K562 (cell line): ENCODE results near the gene PTAFR. TPM values are rescaled to one million over a fixed set of nuclear protein-coding genes. Genes with fewer than 3 reads are reported as not detected.

ENCODE experiments used
- ADNP ChIP-seq: fragments of 200-800 bp; sonication (Bioruptor generic); IDR thresholded peaks from 2 replicates; pipeline ENCODE4 v1.6.1; 2016; ENCODE audit warnings: missing genetic modification characterization, missing compliant biosample characterization
- ATF1 ChIP-seq, 2 experiments: fragments of 450-650 bp in 1 of 2; IDR thresholded peaks; 2 replicates each; pipeline ENCODE4 v1.6.1; 2016; ENCODE audit warnings: missing compliant biosample characterization in 1 of 2, missing genetic modification characterization in 1 of 2
- ESRRB ChIP-seq: fragments of 250-450 bp; sonication (Bioruptor Pico); IDR thresholded peaks from 2 replicates; pipeline ENCODE4 v1.5.0; 2020; ENCODE audit warnings: mild to moderate bottlenecking, moderate library complexity, borderline replicate concordance
- GABPB2 ChIP-seq: fragments of 250-450 bp; sonication (Bioruptor Pico); conservative IDR thresholded peaks from 2 replicates; pipeline ENCODE4 v1.5.1; 2021; ENCODE audit warnings: mild to moderate bottlenecking
- POU5F1 ChIP-seq: fragments of 150-350 bp; IDR thresholded peaks from 2 replicates; pipeline ENCODE4 v1.6.1; 2014; ENCODE audit warnings: borderline replicate concordance, low read length, low read depth, mild to moderate bottlenecking; ENCODE audit not compliant: partially characterized antibody
- SPI1 ChIP-seq: IDR thresholded peaks from 2 replicates; pipeline ENCODE4 v1.6.1; 2011; ENCODE audit warnings: low read depth, low read length, control low read depth, borderline replicate concordance
- STAT5A ChIP-seq: IDR thresholded peaks from 2 replicates; pipeline ENCODE4 v1.6.1; 2012; ENCODE audit warnings: low read length, inconsistent platforms, borderline replicate concordance
- TRIM28 ChIP-seq: fragments of 450-650 bp; IDR thresholded peaks from 2 replicates; pipeline ENCODE4 v1.6.1; 2017
- polyA plus RNA-seq, 8 experiments: library from polyadenylated mRNA; depleted of rRNA in 4 of 8; stranded (reverse) in 5 of 8; unstranded in 3 of 8; fragments of >200 nt; fragmentation: Nextera tagmentation in 2 of 8; fragmentation: Illumina TruSeq in 1 of 8; extraction: Ambion mirVana in 2 of 8; extraction: Trizol in 1 of 8; gene quantifications; 2 replicates each; pipeline versions ENCODE4 v1.2.1 to v1.2.3, GENCODE V29; 2011 to 2014; ENCODE audit warnings: inconsistent platforms in 1 of 8, missing spikeins in 1 of 8
- total RNA-seq, 7 experiments: library from RNA; depleted of rRNA in 6 of 7; stranded (reverse); fragments of >200 nt in 6 of 7; fragmentation: Illumina TruSeq in 2 of 7; extraction: Trizol in 2 of 7; gene quantifications; 2 replicates each; pipeline versions ENCODE4 v1.2.1 to v1.2.3, GENCODE V29; 2011 to 2021; ENCODE audit warnings: low replicate concordance in 1 of 7
- TF ChIP-seq, protein P1 (sequence below): fragments of 250-450 bp; sonication (Bioruptor Pico); IDR thresholded peaks from 2 replicates; pipeline ENCODE4 v1.5.0; 2021; ENCODE audit warnings: mild to moderate bottlenecking, moderate library complexity
- TF ChIP-seq, protein P2 (sequence below): IDR thresholded peaks from 3 replicates; pipeline ENCODE4 v1.6.1; 2011; ENCODE audit warnings: borderline replicate concordance, mild to moderate bottlenecking, moderate library complexity; ENCODE audit not compliant: insufficient read length; ENCODE audit errors: extremely low read depth
- TF ChIP-seq, protein P3 (sequence below): fragments of 200-400 bp; formaldehyde crosslinking; IDR thresholded peaks from 2 replicates; pipeline ENCODE4 v1.6.1; 2017; ENCODE audit warnings: mild to moderate bottlenecking, low read depth, low read length, moderate library complexity
- TF ChIP-seq, protein P4 (sequence below): fragments of 250-450 bp; sonication (Bioruptor Pico); IDR thresholded peaks from 2 replicates; pipeline ENCODE4 v1.5.0; 2021; ENCODE audit warnings: mild to moderate bottlenecking, borderline replicate concordance

Gene PTAFR
- total and polyA plus RNA-seq, 9 of the 15 experiments (the other 6 are each of a cell fraction or from before 2014, with no cell fraction given) = 0.15 to 0.55 (median 0.40) TPM; not detected in 1

DNA sequence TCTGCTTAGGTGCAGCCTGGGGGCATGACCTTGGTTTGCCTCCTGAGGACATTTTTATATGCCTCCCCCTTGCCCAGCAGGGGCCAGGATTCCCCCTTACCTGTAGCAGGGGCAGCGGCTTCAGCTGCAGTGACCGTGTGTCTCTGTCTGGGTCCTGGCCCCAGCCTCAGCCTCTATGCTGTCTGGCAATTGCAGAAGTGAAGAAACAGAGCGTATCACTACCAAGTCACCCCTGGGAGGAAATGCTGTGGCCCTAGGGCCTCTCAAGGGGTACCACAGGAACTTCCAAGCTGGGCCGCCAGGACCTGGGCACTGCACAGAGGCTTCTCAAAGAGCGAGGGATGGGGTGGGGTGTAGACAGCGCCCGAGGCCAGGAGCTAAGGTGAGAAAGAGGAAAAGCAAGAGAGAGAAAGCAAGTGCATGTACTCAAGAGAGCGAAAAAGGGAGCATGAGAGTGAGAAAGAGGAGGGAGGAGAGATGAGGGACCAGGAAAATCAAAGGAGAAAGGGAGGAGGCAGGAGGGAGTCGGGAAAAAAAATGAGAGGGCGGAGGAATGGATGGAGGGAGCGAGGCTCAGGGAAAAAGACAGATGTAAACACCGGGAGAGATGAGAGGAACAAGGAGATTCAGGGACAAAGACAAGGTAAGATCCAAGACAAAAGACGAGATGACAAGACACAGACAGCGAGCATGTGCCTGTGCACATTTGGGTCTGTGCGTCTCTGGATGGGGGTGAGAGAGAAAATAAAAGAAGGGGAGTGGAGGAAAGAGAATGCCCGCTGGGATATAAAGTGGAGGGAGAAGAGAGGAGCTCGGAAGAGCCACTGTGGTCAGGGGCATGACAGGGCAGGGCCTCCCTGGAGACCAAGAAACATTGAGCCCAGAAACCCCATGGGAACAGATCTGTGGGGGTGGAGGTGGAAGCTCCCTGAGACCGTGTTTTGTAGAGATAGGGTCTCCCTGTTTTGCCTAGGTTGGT lies at the start of gene PTAFR (continued):
- TF ChIP-seq, protein P1, sequence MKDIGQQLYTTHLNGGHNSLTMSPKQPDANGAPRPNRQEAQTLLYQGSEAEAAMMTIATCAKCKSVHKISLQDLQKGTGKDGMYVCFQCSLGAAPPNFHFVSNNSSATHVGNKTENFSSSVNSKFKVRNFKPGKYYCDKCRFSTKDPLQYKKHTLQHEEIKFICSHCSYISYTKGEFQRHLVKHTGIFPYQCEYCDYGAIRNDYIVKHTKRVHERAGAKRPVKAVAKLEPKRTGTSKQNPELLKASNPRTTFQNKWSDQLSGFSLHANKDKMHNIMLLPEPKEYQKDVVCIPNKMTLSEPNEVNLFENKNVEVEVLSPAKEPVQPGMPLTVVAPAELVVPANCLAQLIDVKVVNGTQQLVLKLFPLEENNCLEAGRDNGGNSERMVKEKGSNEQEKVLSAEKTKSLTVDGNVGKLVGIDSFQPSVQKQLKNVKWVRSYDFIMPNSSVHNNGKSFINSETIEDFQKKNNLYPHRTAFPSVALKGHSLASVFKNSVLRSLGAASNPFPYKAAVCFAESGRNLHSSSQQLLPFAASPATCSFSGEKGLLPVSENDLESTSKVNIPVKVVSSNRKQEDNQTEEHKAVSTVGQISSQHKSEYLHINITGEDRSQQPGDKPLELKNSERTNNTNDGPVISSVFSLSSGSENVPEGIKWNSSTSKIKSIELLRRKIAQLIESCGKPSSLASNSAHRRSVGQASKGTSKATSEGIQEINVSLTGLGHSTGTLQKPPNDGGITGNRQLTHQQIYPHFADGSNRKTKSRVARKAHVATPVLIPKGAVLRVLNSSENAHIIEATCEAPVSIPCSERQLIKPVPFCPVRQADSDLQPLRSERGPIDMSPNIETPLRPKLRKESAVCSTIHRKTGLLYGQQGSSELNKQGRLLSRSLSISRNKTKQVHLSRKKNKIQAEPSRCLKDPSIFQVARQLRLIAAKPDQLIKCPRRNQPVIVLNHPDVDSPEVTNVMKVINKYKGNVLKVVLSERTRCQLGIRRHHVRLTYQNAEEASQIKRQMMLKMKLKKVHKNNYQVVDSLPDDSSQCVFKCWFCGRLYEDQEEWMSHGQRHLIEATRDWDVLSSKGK = no peak
- TF ChIP-seq ESRRB (no peak), ATF1 (CRISPR knock-in tag; IDR thresholded peaks at IDR 0.05) (no peak), ATF1 (tag; IDR thresholded peaks at IDR 0.05) (no peak), TRIM28 (no peak), GABPB2 (CRISPR knock-in tag) (no peak), ADNP (tag) (no peak), STAT5A (no peak), POU5F1 (no peak), SPI1 (peak; percentile 38; the same call in 1 of the 2 replicates)
- TF ChIP-seq, protein P2, sequence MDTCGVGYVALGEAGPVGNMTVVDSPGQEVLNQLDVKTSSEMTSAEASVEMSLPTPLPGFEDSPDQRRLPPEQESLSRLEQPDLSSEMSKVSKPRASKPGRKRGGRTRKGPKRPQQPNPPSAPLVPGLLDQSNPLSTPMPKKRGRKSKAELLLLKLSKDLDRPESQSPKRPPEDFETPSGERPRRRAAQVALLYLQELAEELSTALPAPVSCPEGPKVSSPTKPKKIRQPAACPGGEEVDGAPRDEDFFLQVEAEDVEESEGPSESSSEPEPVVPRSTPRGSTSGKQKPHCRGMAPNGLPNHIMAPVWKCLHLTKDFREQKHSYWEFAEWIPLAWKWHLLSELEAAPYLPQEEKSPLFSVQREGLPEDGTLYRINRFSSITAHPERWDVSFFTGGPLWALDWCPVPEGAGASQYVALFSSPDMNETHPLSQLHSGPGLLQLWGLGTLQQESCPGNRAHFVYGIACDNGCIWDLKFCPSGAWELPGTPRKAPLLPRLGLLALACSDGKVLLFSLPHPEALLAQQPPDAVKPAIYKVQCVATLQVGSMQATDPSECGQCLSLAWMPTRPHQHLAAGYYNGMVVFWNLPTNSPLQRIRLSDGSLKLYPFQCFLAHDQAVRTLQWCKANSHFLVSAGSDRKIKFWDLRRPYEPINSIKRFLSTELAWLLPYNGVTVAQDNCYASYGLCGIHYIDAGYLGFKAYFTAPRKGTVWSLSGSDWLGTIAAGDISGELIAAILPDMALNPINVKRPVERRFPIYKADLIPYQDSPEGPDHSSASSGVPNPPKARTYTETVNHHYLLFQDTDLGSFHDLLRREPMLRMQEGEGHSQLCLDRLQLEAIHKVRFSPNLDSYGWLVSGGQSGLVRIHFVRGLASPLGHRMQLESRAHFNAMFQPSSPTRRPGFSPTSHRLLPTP = no peak
- TF ChIP-seq, protein P3, sequence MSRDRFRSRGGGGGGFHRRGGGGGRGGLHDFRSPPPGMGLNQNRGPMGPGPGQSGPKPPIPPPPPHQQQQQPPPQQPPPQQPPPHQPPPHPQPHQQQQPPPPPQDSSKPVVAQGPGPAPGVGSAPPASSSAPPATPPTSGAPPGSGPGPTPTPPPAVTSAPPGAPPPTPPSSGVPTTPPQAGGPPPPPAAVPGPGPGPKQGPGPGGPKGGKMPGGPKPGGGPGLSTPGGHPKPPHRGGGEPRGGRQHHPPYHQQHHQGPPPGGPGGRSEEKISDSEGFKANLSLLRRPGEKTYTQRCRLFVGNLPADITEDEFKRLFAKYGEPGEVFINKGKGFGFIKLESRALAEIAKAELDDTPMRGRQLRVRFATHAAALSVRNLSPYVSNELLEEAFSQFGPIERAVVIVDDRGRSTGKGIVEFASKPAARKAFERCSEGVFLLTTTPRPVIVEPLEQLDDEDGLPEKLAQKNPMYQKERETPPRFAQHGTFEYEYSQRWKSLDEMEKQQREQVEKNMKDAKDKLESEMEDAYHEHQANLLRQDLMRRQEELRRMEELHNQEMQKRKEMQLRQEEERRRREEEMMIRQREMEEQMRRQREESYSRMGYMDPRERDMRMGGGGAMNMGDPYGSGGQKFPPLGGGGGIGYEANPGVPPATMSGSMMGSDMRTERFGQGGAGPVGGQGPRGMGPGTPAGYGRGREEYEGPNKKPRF = no peak
- TF ChIP-seq, protein P4, sequence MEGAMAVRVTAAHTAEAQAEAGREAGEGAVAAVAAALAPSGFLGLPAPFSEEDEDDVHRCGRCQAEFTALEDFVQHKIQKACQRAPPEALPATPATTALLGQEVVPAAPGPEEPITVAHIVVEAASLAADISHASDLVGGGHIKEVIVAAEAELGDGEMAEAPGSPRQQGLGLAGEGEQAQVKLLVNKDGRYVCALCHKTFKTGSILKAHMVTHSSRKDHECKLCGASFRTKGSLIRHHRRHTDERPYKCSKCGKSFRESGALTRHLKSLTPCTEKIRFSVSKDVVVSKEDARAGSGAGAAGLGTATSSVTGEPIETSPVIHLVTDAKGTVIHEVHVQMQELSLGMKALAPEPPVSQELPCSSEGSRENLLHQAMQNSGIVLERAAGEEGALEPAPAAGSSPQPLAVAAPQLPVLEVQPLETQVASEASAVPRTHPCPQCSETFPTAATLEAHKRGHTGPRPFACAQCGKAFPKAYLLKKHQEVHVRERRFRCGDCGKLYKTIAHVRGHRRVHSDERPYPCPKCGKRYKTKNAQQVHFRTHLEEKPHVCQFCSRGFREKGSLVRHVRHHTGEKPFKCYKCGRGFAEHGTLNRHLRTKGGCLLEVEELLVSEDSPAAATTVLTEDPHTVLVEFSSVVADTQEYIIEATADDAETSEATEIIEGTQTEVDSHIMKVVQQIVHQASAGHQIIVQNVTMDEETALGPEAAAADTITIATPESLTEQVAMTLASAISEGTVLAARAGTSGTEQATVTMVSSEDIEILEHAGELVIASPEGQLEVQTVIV (CRISPR knock-in tag) = no peak
